ENCODE data around the gene RBP3.

DNA sequence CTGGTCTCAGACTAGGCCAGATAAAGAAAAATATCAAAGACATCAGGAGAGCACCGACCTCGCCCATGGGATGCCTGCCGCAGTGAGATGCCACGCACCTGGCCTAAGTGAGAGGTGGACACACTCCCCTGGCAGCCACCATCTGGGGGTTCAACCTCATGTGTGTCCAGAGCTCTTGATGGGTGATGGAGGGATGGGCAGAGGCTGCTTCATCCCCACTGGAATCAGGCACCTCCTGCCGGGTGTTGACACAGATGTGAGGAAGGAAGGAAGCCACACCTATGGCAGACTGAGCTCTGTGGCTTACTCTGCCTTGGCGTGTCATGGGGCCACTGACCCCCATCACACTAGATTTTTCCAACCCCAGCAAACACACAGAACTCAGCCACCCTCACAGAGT, 24.6 kb downstream of the RBP3 start:
- TF ChIP-seq, protein P1, sequence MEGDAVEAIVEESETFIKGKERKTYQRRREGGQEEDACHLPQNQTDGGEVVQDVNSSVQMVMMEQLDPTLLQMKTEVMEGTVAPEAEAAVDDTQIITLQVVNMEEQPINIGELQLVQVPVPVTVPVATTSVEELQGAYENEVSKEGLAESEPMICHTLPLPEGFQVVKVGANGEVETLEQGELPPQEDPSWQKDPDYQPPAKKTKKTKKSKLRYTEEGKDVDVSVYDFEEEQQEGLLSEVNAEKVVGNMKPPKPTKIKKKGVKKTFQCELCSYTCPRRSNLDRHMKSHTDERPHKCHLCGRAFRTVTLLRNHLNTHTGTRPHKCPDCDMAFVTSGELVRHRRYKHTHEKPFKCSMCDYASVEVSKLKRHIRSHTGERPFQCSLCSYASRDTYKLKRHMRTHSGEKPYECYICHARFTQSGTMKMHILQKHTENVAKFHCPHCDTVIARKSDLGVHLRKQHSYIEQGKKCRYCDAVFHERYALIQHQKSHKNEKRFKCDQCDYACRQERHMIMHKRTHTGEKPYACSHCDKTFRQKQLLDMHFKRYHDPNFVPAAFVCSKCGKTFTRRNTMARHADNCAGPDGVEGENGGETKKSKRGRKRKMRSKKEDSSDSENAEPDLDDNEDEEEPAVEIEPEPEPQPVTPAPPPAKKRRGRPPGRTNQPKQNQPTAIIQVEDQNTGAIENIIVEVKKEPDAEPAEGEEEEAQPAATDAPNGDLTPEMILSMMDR (IDR thresholded peaks at IDR 0.05; ENCODE audit: borderline replicate concordance, extremely low read depth, low read length, poor library complexity, severe bottlenecking): no peak
- TF ChIP-seq EZH2 (IDR thresholded peaks at IDR 0.05; ENCODE audit: borderline replicate concordance, low read depth, low read length, severe bottlenecking): no peak

Measured in DND-41 (cell line).